Naive thymus-derived CD8-positive, alpha-beta T cell (primary cell): ENCODE results near the gene RFTN2. TPM values are rescaled to one million over a fixed set of nuclear protein-coding genes. Genes with fewer than 3 reads are reported as not detected.
"Not testable (repeated sequence)": the region's sequence is repeated elsewhere in the genome, so short reads cannot be mapped to it uniquely, and the experiment has no call there.

Experiments used
- ATAC-seq, 2 donors: fragments of 150-1000 bp; cut with Tn5 transposase in 1 of 2; sonication (Bioruptor Pico), chemical (Tn5 transposase) in 1 of 2; 1 replicate in 1 of 2; 2 replicates in 1 of 2; pipeline ENCODE4 v1.10.0; 2021; ENCODE audit warnings: mild to moderate bottlenecking in 2 of 2, moderate library complexity in 2 of 2
- POLR2A ChIA-PET: fragments of 350-600 bp; sonication (Branson Sonifier 250); formaldehyde crosslinking; loops from one replicate; lab custom pipeline; 2021; ENCODE audit warnings: antibody characterized with exemption; lab: Charles Lee
- DNase-seq, 10 donors: peaks; one replicate each; pipeline versions ENCODE4 v3.0.0 to v3.0.0-alpha.2; 2020 to 2022
- H3K27ac Mint-ChIP-seq, 10 donors: one replicate each; pipeline ENCODE4 v1.8.0; 2020 to 2022; ENCODE audit warnings: mild to moderate bottlenecking in 10 of 10, mixed read lengths in 10 of 10, moderate library complexity in 4 of 10, inconsistent platforms in 1 of 10
- H3K27me3 Mint-ChIP-seq, 5 donors: one replicate each; pipeline ENCODE4 v1.8.0; 2021 to 2022; ENCODE audit warnings: mixed read lengths in 5 of 5
- H3K36me3 Mint-ChIP-seq, 3 donors: one replicate each; pipeline ENCODE4 v1.8.0; 2020 to 2022; ENCODE audit warnings: mixed read lengths in 3 of 3, mild to moderate bottlenecking in 2 of 3, inconsistent platforms in 1 of 3
- H3K4me1 Mint-ChIP-seq, 4 donors: one replicate each; pipeline ENCODE4 v1.8.0; 2021 to 2022; ENCODE audit warnings: mixed read lengths in 4 of 4
- H3K4me3 Mint-ChIP-seq, 10 donors: one replicate each; pipeline ENCODE4 v1.8.0; 2020 to 2022; ENCODE audit warnings: mild to moderate bottlenecking in 10 of 10, mixed read lengths in 10 of 10, moderate library complexity in 6 of 10, inconsistent platforms in 1 of 10
- H3K9me3 Mint-ChIP-seq, 9 donors: one replicate each; pipeline ENCODE4 v1.8.0; 2020 to 2022; ENCODE audit warnings: mixed read lengths in 9 of 9, mild to moderate bottlenecking in 3 of 9, inconsistent platforms in 1 of 9, moderate library complexity in 1 of 9
- polyA plus RNA-seq, 3 donors: library from polyadenylated mRNA; unstranded; fragments of 300-500 nt; fragmentation: Illumina TruSeq; gene quantifications; one replicate each; pipeline ENCODE4 v1.2.3, GENCODE V29; 2021
- total RNA-seq, 8 experiments: library from RNA in 2 of 8; stranded (reverse) in 2 of 8; gene quantifications; one replicate each; pipeline ENCODE4 v1.2.3 and lab custom pipeline; 2021 to 2026

Gene RFTN2
- under 1 TPM; 0.22 to 0.47 TPM for total RNA-seq
- polyA plus RNA-seq = under 1 TPM in 1 of 3 donors, not detected in 2; 0.13 TPM
- total RNA-seq (lab: John Stamatoyannopoulos, UW) = 0 to 0.35 (median 0.04) reads per million in 6 experiments

DNA sequence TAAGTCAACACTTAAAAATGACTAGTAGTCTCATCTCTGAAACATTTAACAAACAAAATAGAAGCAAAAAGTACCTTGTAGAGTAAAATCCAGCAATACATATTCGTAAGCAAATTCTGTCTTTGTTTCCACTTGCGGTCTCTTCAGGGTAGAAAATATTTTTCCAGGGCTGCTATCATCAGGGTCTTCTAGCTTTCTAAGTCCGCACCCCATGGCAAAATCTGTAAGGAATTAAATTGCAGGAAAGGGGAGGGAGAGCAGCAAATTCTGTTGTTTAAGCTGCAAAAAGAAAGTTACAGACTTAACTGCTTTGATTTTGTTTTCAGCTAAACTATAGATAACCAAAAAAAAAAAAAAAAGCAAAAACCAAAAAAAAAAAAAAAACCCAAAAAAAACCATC is at the start of gene RFTN2:
TSS of gene RFTN2 (minus strand) at position 342 of the 400 bp plus-strand sequence. CDS start at position 213, 129 bp downstream.
- ATAC-seq = no peak
- H3K27ac Mint-ChIP-seq = peak within 1 kb of the TSS in 1 of 10 donors; percentile 32
- POLR2A ChIA-PET = interaction anchor here (0.6 to 0.7 kb wide), 2 partner anchors 241 to 264 kb away, joined by 3 to 4 read pairs; no protein-coding TSS in a partner anchor
- no peaks in the 10 kb centered on the region for H3K36me3 Mint-ChIP-seq
- no peaks in the 10 kb centered on the region for H3K4me1 Mint-ChIP-seq
- no peak for DNase-seq
- no peak within 1 kb of the TSS for H3K4me3 Mint-ChIP-seq
- peaks cover 3 to 31% (median 15%) of the 10 kb centered on the region in 5 donors for H3K27me3 Mint-ChIP-seq
- no peaks in the 10 kb centered on the region for H3K9me3 Mint-ChIP-seq

- no peak for ATAC-seq
- Mint-ChIP-seq H3K36me3 (peaks cover 0 to 17% (median 0%) of the 10 kb centered on the region in 3 donors), H3K9me3 (no peaks in the 10 kb centered on the region), H3K4me3 (no peak overlapping the region), H3K4me1 (peaks cover 2 to 7% (median 6%) of the 10 kb centered on the region in 4 donors), H3K27ac (no peak overlapping the region), H3K27me3 (no peaks in the 10 kb centered on the region)
- POLR2A ChIA-PET = interaction anchor here (1.1 to 1.4 kb wide), 2 partner anchors 11 to 13 kb away, joined by 3 read pairs; partner anchors contain the start of gene MARS2
- DNase-seq = no peak
Measured at GRCh38 chr2:197717863-197718262, 42.5 kb upstream of the RFTN2 start.

- Mint-ChIP-seq H3K9me3 (no peaks in the 10 kb centered on the region), H3K27ac (no peak overlapping the region)
- POLR2A ChIA-PET = no interaction called here
Measured at GRCh38 chr2:197713271-197713670, 37.9 kb upstream of the RFTN2 start.

DNA sequence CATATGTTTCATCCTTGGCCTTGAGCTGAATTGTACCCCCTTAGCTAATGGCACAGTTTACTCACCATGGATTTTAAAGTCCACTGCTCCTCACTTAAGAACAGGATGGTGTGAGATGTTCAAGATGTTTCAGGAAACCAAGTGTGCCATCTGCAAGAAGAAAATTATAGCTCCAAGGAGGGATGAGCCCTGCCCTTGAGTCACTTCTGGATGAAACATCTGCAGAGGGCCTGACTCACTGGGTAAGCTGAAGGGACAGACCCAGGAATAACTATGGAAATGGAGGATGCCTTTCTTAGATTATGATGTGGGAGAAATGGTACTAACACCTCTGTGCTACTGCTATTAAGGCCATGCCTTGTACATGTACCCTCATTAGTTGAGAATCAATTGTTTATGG is 36.2 kb upstream of the RFTN2 start:
- Mint-ChIP-seq H3K9me3 (no peaks in the 10 kb centered on the region), H3K4me3 (no peak overlapping the region), H3K4me1 (peaks cover 22 to 55% (median 46%) of the 10 kb centered on the region in 4 donors), H3K27ac (no peak overlapping the region), H3K36me3 (peaks cover 0 to 51% (median 2%) of the 10 kb centered on the region in 3 donors), H3K27me3 (no peaks in the 10 kb centered on the region)
- DNase-seq (no peak), ATAC-seq (no peak)
- POLR2A ChIA-PET = no interaction called here

More at GRCh38 chr2:197713271-197713670, 37.9 kb upstream of the RFTN2 start:
- Mint-ChIP-seq H3K4me1 (peaks cover 18 to 39% (median 33%) of the 10 kb centered on the region in 4 donors), H3K27me3 (no peaks in the 10 kb centered on the region), H3K4me3 (no peak overlapping the region), H3K36me3 (peaks cover 0 to 49% (median 2%) of the 10 kb centered on the region in 3 donors)
- DNase-seq (no peak), ATAC-seq (no peak)

- peaks cover 0 to 48% (median 2%) of the 10 kb centered on the region in 3 donors for H3K36me3 Mint-ChIP-seq
- H3K27me3 Mint-ChIP-seq = no peaks in the 10 kb centered on the region
- peak overlapping the region in 1 of 10 donors; percentile 41 for H3K27ac Mint-ChIP-seq
- H3K4me1 Mint-ChIP-seq = peaks cover 24 to 64% (median 52%) of the 10 kb centered on the region in 4 donors
- no peaks in the 10 kb centered on the region for H3K9me3 Mint-ChIP-seq
- DNase-seq (no peak), ATAC-seq (no peak)
- peak overlapping the region in 1 of 10 donors; percentile 13 for H3K4me3 Mint-ChIP-seq
- POLR2A ChIA-PET = no interaction called here
Measured at GRCh38 chr2:197710424-197711042, 35.1 kb upstream of the RFTN2 start.

DNA sequence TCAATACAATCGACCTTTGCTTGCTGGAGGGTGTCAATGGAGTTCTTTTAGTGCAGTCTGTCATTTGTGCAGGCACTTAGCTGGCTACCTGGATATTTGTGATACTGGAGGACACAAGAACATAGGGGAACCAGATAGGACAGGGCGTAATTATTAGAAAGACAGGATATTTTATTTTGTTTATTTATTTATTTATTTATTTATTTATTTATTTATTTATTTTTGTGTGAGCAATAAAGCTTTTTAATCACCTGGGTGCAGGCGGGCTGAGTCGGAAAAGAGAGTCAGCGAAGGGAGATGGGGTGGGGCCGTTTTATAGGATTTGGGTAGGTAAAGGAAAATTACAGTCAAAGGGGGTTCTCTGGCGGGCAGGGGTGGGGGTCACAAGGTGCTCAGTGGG is 33.8 kb upstream of the RFTN2 start:
- Mint-ChIP-seq H3K4me1 (peaks cover 26 to 68% (median 57%) of the 10 kb centered on the region in 4 donors), H3K4me3 (peak overlapping the region in 8 of 10 donors; percentile 5 to 88 (median 70)), H3K27ac (peak overlapping the region in 1 of 10 donors; percentile 14), H3K36me3 (peaks cover 0 to 41% (median 2%) of the 10 kb centered on the region in 3 donors)
- DNase-seq, H3K27me3 Mint-ChIP-seq, ATAC-seq, H3K9me3 Mint-ChIP-seq: not testable (repeated sequence)
- POLR2A ChIA-PET = interaction anchor here (1.2 kb wide), 1 partner anchor 274 kb away, joined by 3 read pairs; the partner anchor contains the start of gene SF3B1

- H3K36me3 Mint-ChIP-seq = peaks cover 0 to 38% (median 2%) of the 10 kb centered on the region in 3 donors
- H3K27me3 Mint-ChIP-seq = peaks cover 0 to 1% (median 0%) of the 10 kb centered on the region in 5 donors
- DNase-seq (no peak), ATAC-seq (no peak)
- POLR2A ChIA-PET = interaction anchor here (1.2 kb wide), 1 partner anchor 274 kb away, joined by 3 read pairs; the partner anchor contains the start of gene SF3B1
- peak overlapping the region; percentile 1 to 88 (median 64) for H3K4me3 Mint-ChIP-seq
- H3K27ac Mint-ChIP-seq = no peak overlapping the region
- H3K4me1 Mint-ChIP-seq = peaks cover 26 to 67% (median 57%) of the 10 kb centered on the region in 4 donors
- H3K9me3 Mint-ChIP-seq = no peaks in the 10 kb centered on the region
Measured at GRCh38 chr2:197708331-197708730, 32.9 kb upstream of the RFTN2 start.

DNA sequence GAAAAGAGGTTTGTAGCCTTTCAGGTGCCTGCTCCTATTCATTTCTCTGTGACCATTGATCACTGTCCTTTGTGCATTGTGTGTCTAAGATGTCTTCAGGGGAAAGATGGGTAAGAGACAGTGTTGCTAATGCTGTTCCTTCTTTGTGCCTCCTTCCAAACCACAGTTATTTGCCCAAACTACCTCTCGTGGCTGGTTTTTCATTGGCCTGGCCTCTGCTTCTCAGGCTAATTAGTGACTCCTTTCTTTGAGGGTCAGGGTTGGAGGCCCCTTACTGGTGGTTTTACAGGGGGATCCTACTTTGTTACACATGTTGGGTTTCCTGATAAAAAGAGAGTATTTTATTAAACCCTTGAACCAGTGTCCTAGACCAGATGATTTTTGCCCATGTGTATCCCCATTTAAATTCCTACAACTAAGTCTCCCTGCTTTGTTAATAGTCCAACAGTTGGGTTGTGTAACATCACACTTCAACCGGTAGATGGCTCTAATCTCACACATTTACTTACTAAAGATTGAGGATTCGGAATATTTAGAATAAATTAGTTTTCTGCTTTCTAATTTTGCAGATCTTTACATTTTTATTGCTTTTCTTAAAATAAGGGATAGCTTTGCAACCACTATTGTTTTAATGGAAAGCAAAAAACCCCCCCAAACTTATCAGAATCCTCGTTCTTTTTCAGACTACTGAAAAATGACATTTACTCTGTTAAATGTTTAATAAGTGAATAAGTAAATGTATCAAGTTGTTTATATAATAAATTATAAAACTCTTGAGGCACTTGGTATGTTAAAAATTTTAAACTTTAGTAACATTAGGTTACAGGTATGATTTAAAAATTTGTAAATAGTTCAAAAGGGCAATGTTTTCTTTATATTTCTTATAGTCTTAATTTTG is 32.2 kb upstream of the RFTN2 start:
- H3K36me3 Mint-ChIP-seq = peaks cover 0 to 31% (median 2%) of the 10 kb centered on the region in 3 donors
- DNase-seq = peak in 3 of 10 donors; percentile 35 to 39 (median 38)
- ATAC-seq = no peak
- POLR2A ChIA-PET = interaction anchor here (1.8 kb wide), 1 partner anchor 11 kb away, joined by 3 read pairs; no protein-coding TSS in a partner anchor
- peaks cover 0 to 2% (median 0%) of the 10 kb centered on the region in 5 donors for H3K27me3 Mint-ChIP-seq
- peak overlapping the region in 4 of 10 donors; percentile 24 to 63 (median 47) for H3K27ac Mint-ChIP-seq
- H3K4me3 Mint-ChIP-seq = peak overlapping the region; percentile 85 to 95 (median 92)
- H3K4me1 Mint-ChIP-seq = peaks cover 26 to 59% (median 52%) of the 10 kb centered on the region in 4 donors
- H3K9me3 Mint-ChIP-seq = no peaks in the 10 kb centered on the region

- peaks cover 26 to 59% (median 52%) of the 10 kb centered on the region in 4 donors for H3K4me1 Mint-ChIP-seq
- ATAC-seq = no peak
- no peaks in the 10 kb centered on the region for H3K9me3 Mint-ChIP-seq
- H3K36me3 Mint-ChIP-seq = peaks cover 0 to 26% (median 2%) of the 10 kb centered on the region in 3 donors
- peak overlapping the region; percentile 85 to 95 (median 92) for H3K4me3 Mint-ChIP-seq
- POLR2A ChIA-PET = interaction anchor here (1.8 to 3.0 kb wide), 3 partner anchors 12 to 272 kb away, joined by 3 to 26 read pairs (median 19); partner anchors contain the start of genes MOB4 and SF3B1
- no peak for DNase-seq
- H3K27me3 Mint-ChIP-seq = peaks cover 0 to 5% (median 0%) of the 10 kb centered on the region in 5 donors
- H3K27ac Mint-ChIP-seq = peak overlapping the region in 4 of 10 donors; percentile 6 to 95 (median 60)
Measured at GRCh38 chr2:197706839-197707207, 31.4 kb upstream of the RFTN2 start.

- DNase-seq (peak in 3 of 10 donors; percentile 14 to 57 (median 21)), ATAC-seq (no peak)
- peaks cover 0 to 5% (median 1%) of the 10 kb centered on the region in 5 donors for H3K27me3 Mint-ChIP-seq
- H3K4me3 Mint-ChIP-seq = peak overlapping the region; percentile 85 to 95 (median 92)
- peaks cover 0 to 3% (median 0%) of the 10 kb centered on the region in 9 donors for H3K9me3 Mint-ChIP-seq
- H3K4me1 Mint-ChIP-seq = peaks cover 26 to 54% (median 50%) of the 10 kb centered on the region in 4 donors
- H3K36me3 Mint-ChIP-seq = peaks cover 0 to 22% (median under 1%) of the 10 kb centered on the region in 3 donors
- peak overlapping the region; percentile 85 to 99 (median 95) for H3K27ac Mint-ChIP-seq
- POLR2A ChIA-PET = interaction anchor here (1.3 to 3.0 kb wide), 8 partner anchors 13 to 907 kb away, joined by 3 to 26 read pairs (median 6); partner anchors contain the start of genes GTF3C3, HSPD1, HSPE1 and MOB4
Measured at GRCh38 chr2:197705912-197706838, 30.8 kb upstream of the RFTN2 start.
